HEK293 (cell line): Measurements from ENCODE around the gene PGBD2.
"Not testable (repeated sequence)": the region's sequence is repeated elsewhere in the genome, so short reads cannot be mapped to it uniquely, and the experiment has no call there.

ENCODE experiments used
- MZF1 ChIP-seq: fragments of 450-650 bp; formaldehyde crosslinking; IDR thresholded peaks from 2 replicates; pipeline ENCODE4 v1.5.1; 2017; ENCODE audit warnings: missing biosample characterization, missing genetic modification characterization, borderline replicate concordance
- ZBTB11 ChIP-seq: fragments of 450-650 bp; formaldehyde crosslinking; conservative IDR thresholded peaks from 2 replicates; pipeline ENCODE4 v1.5.1; 2016; ENCODE audit warnings: low read depth, missing biosample characterization, missing genetic modification characterization
- ZBTB26 ChIP-seq: fragments of 450-650 bp; formaldehyde crosslinking; optimal IDR thresholded peaks from 2 replicates; pipeline ENCODE3; 2016; ENCODE audit warnings: missing biosample characterization, mild to moderate bottlenecking, missing genetic modification characterization
- ZNF18 ChIP-seq: fragments of 450-650 bp; formaldehyde crosslinking; IDR thresholded peaks from 2 replicates; pipeline ENCODE4 v1.5.1; 2016; ENCODE audit warnings: missing biosample characterization, missing genetic modification characterization
- ZNF26 ChIP-seq: fragments of 450-650 bp; formaldehyde crosslinking; IDR thresholded peaks from 2 replicates; pipeline ENCODE4 v1.5.1; 2016; ENCODE audit warnings: missing biosample characterization, missing genetic modification characterization
- ZNF292 ChIP-seq: fragments of 450-650 bp; formaldehyde crosslinking; IDR thresholded peaks from 2 replicates; pipeline ENCODE4 v1.5.1; 2016; ENCODE audit warnings: low read depth, missing biosample characterization, missing genetic modification characterization, borderline replicate concordance
- ZNF830 ChIP-seq: fragments of 450-650 bp; IDR thresholded peaks from 2 replicates; pipeline ENCODE4 v1.5.0; 2018; ENCODE audit warnings: missing biosample characterization, missing genetic modification characterization, low read depth, mild to moderate bottlenecking, moderate library complexity
- ZSCAN18 ChIP-seq: fragments of 450-650 bp; formaldehyde crosslinking; IDR thresholded peaks from 2 replicates; pipeline ENCODE4 v1.5.1; 2016; ENCODE audit warnings: missing biosample characterization, missing genetic modification characterization
- TF ChIP-seq, protein P1 (sequence below): fragments of 450-650 bp; formaldehyde crosslinking; IDR thresholded peaks from 2 replicates; pipeline ENCODE4 v1.5.1; 2016; ENCODE audit warnings: missing biosample characterization, missing genetic modification characterization
- TF ChIP-seq, protein P2 (sequence below): fragments of 450-650 bp; formaldehyde crosslinking; IDR thresholded peaks from 2 replicates; pipeline ENCODE4 v1.5.1; 2016; ENCODE audit warnings: missing biosample characterization, missing genetic modification characterization
- TF ChIP-seq, protein P3 (sequence below): fragments of 450-650 bp; formaldehyde crosslinking; IDR thresholded peaks from 2 replicates; pipeline ENCODE4 v1.5.1; 2016; ENCODE audit warnings: missing biosample characterization, missing genetic modification characterization, low read depth
- TF ChIP-seq, protein P4 (sequence below): fragments of 450-650 bp; formaldehyde crosslinking; IDR thresholded peaks from 2 replicates; pipeline ENCODE4 v1.5.1; 2016; ENCODE audit warnings: missing biosample characterization, missing genetic modification characterization

- TF ChIP-seq, protein P1, sequence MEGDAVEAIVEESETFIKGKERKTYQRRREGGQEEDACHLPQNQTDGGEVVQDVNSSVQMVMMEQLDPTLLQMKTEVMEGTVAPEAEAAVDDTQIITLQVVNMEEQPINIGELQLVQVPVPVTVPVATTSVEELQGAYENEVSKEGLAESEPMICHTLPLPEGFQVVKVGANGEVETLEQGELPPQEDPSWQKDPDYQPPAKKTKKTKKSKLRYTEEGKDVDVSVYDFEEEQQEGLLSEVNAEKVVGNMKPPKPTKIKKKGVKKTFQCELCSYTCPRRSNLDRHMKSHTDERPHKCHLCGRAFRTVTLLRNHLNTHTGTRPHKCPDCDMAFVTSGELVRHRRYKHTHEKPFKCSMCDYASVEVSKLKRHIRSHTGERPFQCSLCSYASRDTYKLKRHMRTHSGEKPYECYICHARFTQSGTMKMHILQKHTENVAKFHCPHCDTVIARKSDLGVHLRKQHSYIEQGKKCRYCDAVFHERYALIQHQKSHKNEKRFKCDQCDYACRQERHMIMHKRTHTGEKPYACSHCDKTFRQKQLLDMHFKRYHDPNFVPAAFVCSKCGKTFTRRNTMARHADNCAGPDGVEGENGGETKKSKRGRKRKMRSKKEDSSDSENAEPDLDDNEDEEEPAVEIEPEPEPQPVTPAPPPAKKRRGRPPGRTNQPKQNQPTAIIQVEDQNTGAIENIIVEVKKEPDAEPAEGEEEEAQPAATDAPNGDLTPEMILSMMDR (tag by site-specific recombination), result not testable (repeated sequence)
- TF ChIP-seq, protein P2, sequence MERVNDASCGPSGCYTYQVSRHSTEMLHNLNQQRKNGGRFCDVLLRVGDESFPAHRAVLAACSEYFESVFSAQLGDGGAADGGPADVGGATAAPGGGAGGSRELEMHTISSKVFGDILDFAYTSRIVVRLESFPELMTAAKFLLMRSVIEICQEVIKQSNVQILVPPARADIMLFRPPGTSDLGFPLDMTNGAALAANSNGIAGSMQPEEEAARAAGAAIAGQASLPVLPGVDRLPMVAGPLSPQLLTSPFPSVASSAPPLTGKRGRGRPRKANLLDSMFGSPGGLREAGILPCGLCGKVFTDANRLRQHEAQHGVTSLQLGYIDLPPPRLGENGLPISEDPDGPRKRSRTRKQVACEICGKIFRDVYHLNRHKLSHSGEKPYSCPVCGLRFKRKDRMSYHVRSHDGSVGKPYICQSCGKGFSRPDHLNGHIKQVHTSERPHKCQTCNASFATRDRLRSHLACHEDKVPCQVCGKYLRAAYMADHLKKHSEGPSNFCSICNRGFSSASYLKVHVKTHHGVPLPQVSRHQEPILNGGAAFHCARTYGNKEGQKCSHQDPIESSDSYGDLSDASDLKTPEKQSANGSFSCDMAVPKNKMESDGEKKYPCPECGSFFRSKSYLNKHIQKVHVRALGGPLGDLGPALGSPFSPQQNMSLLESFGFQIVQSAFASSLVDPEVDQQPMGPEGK, result not testable (repeated sequence)
- not testable (repeated sequence) for TF ChIP-seq ZBTB11 (tag by site-specific recombination); ZNF830; MZF1 (tag by site-specific recombination); ZSCAN18; ZNF26; ZBTB26; ZNF292 (tag by site-specific recombination); ZNF18 (tag by site-specific recombination)
- TF ChIP-seq, protein P3, sequence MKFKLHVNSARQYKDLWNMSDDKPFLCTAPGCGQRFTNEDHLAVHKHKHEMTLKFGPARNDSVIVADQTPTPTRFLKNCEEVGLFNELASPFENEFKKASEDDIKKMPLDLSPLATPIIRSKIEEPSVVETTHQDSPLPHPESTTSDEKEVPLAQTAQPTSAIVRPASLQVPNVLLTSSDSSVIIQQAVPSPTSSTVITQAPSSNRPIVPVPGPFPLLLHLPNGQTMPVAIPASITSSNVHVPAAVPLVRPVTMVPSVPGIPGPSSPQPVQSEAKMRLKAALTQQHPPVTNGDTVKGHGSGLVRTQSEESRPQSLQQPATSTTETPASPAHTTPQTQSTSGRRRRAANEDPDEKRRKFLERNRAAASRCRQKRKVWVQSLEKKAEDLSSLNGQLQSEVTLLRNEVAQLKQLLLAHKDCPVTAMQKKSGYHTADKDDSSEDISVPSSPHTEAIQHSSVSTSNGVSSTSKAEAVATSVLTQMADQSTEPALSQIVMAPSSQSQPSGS (tag by site-specific recombination), result not testable (repeated sequence)
- TF ChIP-seq, protein P4, sequence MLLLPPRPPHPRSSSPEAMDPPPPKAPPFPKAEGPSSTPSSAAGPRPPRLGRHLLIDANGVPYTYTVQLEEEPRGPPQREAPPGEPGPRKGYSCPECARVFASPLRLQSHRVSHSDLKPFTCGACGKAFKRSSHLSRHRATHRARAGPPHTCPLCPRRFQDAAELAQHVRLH, result not testable (repeated sequence)
Measured at GRCh38 chr1:248925859-248926258, 19.8 kb downstream of the PGBD2 start.
